Left lung (tissue), 10 donors: ENCODE results near the gene CSNK1A1. TPM values are rescaled to one million over a fixed set of nuclear protein-coding genes. Genes with fewer than 3 reads are reported as not detected.

Experiments used
- ATAC-seq: fragments of 200-7000 bp; cut with Tn5 transposase; one replicate; pipeline ENCODE4 v1.9.1; 2020; ENCODE audit warnings: moderate library complexity
- DNase-seq, 4 donors: peaks; one replicate each; pipeline ENCODE4 v3.0.0-alpha.2; 2013 to 2020
- H3K27ac ChIP-seq, 2 donors: fragments of 200-600 bp; sonication (generic) in 1 of 2; one replicate each; pipeline versions ENCODE4 v1.5.0 to v1.8.0; 2020 to 2021
- H3K27me3 ChIP-seq, 2 donors: fragments of 200-600 bp; sonication (generic) in 1 of 2; one replicate each; pipeline versions ENCODE4 v1.5.0 to v1.8.0; 2020 to 2021
- H3K36me3 ChIP-seq, 2 donors: fragments of 200-600 bp; sonication (generic) in 1 of 2; one replicate each; pipeline versions ENCODE4 v1.5.0 to v1.8.0; 2020 to 2021
- H3K4me1 ChIP-seq, 2 donors: fragments of 200-600 bp; one replicate each; pipeline ENCODE4 v1.8.0; 2021
- H3K4me3 ChIP-seq, 2 donors: fragments of 200-600 bp; sonication (generic) in 1 of 2; one replicate each; pipeline versions ENCODE4 v1.5.0 to v1.8.0; 2020 to 2021; ENCODE audit warnings: mild to moderate bottlenecking in 1 of 2
- H3K9me3 ChIP-seq, 2 donors: fragments of 200-600 bp; sonication (generic) in 1 of 2; one replicate each; pipeline versions ENCODE4 v1.5.0 to v1.8.0; 2020 to 2021
- intact Hi-C, 2 donors: fragments of 100-400 bp; cut with DNase I; formaldehyde crosslinking; loops; one replicate each; pipeline versions ENCODE4 v1.11.2 to v1.14.2; 2022
- polyA plus RNA-seq, 6 donors: library from polyadenylated mRNA; unstranded; fragments of 120-200 nt; gene quantifications; one replicate each; pipeline ENCODE4 v1.2.1, GENCODE V29; 2013; ENCODE audit not compliant: insufficient read length in 6 of 6
- total RNA-seq, 2 donors: library from RNA; stranded (reverse); fragmentation: NEBNext Ultra II Directional; extraction: Animal tissue kit (Norgen Biotek cat#: 25700); gene quantifications; one replicate each; pipeline ENCODE4 v1.2.1, GENCODE V29; 2021
- TF ChIP-seq, protein P1 (sequence below), 2 donors: fragments of 200-600 bp; sonication (generic) in 1 of 2; IDR thresholded peaks; one replicate each; pipeline versions ENCODE4 v1.5.0 to v1.8.0; 2021; ENCODE audit warnings: antibody characterized with exemption in 2 of 2
- donor health status: DM: no; HTN: yes; CAD: no.
- donor health status: DM: no; HTN: no; CAD: no.

The CSNK1A1 gene
- total and polyA plus RNA-seq, 8 donors = 196 to 218 (median 205) TPM

DNA sequence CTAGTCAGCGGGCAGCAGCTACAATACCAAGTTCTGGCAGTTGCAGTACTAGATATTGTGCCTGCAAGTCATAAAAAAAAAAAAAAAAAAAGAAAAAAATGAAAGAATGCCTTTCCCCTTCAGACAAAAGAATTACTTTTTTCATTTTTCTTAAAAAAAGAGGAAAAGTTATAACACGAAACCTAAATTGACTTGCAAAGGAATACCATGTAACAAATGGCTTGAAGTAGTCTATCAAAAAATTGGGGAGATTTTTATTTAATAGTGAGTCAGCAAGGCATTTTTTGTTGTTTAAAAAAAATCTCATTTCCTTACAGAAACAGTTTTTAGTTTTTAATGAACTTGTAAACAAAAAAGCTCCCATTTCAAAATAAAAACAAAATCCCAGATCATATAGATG is 55.6 kb downstream of the CSNK1A1 start:
- Histone ChIP-seq H3K9me3 (no peaks in the 10 kb centered on the region), H3K27me3 (no peaks in the 10 kb centered on the region), H3K27ac (no peak overlapping the region), H3K4me3 (no peak overlapping the region), H3K4me1 (no peaks in the 10 kb centered on the region), H3K36me3 (peaks cover 0 to 82% of the 10 kb centered on the region in 2 donors)
- no peak for ATAC-seq
- no peak for DNase-seq
- intact Hi-C loops = no loop called here
- TF ChIP-seq, protein P1, sequence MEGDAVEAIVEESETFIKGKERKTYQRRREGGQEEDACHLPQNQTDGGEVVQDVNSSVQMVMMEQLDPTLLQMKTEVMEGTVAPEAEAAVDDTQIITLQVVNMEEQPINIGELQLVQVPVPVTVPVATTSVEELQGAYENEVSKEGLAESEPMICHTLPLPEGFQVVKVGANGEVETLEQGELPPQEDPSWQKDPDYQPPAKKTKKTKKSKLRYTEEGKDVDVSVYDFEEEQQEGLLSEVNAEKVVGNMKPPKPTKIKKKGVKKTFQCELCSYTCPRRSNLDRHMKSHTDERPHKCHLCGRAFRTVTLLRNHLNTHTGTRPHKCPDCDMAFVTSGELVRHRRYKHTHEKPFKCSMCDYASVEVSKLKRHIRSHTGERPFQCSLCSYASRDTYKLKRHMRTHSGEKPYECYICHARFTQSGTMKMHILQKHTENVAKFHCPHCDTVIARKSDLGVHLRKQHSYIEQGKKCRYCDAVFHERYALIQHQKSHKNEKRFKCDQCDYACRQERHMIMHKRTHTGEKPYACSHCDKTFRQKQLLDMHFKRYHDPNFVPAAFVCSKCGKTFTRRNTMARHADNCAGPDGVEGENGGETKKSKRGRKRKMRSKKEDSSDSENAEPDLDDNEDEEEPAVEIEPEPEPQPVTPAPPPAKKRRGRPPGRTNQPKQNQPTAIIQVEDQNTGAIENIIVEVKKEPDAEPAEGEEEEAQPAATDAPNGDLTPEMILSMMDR (IDR thresholded peaks at IDR 0.05) = no peak

DNA sequence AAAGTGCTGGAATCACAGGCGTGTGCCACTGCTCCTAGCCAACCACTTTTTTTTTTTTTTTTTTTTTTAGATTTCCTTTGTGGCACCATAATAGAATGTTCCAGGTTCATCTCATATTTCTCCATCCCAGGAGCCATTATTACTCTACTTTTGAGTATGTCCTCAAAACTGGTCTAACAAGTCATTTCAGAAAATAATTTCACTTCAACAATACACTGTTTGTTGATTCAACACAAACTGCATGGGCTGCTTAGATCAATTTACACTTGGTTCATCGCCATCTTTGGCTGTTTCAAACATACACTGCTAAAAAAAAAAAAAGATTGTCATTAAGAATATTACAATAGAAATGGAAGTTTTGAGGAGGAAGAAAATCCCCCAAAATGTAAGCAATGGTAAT is 57.9 kb downstream of the CSNK1A1 start:
- Histone ChIP-seq H3K27me3 (no peaks in the 10 kb centered on the region), H3K27ac (peak overlapping the region in 1 of 2 donors; percentile 23), H3K4me1 (peaks cover 3 to 14% of the 10 kb centered on the region in 2 donors), H3K9me3 (no peaks in the 10 kb centered on the region), H3K4me3 (no peak overlapping the region), H3K36me3 (peaks cover 0 to 60% of the 10 kb centered on the region in 2 donors)
- ATAC-seq (peak; percentile 17), DNase-seq (peak in 1 of 4 donors; percentile 41)
- TF ChIP-seq, protein P1 (IDR thresholded peaks at IDR 0.05) = no peak
- intact Hi-C loops = no loop called here

DNA sequence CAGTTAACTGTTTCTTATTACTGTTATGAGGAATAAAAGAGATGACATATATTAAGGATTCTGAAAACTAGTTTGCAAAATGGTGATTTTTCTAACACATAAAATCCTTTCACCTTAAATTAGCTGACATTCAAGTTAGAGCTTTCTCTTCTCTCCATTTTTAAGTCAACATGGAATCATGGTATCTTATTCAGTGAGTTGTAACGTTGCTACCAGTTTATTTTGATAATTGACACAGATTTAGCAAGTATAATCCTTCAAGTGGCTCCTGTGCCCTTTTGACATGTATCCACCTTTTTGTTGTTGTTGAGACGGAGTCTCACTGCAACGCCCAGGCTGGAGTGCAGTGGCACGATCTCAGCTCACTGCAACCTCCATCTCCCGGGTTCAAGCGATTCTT is 58.5 kb downstream of the CSNK1A1 start:
- intact Hi-C loops = no loop called here
- ATAC-seq (no peak), DNase-seq (no peak)
- Histone ChIP-seq H3K27me3 (no peaks in the 10 kb centered on the region), H3K36me3 (peaks cover 0 to 55% of the 10 kb centered on the region in 2 donors), H3K27ac (peak overlapping the region in 1 of 2 donors; percentile 23), H3K4me1 (peaks cover 3 to 15% of the 10 kb centered on the region in 2 donors), H3K9me3 (no peaks in the 10 kb centered on the region), H3K4me3 (no peak overlapping the region)
- TF ChIP-seq, protein P1 (IDR thresholded peaks at IDR 0.05) = no peak

DNA sequence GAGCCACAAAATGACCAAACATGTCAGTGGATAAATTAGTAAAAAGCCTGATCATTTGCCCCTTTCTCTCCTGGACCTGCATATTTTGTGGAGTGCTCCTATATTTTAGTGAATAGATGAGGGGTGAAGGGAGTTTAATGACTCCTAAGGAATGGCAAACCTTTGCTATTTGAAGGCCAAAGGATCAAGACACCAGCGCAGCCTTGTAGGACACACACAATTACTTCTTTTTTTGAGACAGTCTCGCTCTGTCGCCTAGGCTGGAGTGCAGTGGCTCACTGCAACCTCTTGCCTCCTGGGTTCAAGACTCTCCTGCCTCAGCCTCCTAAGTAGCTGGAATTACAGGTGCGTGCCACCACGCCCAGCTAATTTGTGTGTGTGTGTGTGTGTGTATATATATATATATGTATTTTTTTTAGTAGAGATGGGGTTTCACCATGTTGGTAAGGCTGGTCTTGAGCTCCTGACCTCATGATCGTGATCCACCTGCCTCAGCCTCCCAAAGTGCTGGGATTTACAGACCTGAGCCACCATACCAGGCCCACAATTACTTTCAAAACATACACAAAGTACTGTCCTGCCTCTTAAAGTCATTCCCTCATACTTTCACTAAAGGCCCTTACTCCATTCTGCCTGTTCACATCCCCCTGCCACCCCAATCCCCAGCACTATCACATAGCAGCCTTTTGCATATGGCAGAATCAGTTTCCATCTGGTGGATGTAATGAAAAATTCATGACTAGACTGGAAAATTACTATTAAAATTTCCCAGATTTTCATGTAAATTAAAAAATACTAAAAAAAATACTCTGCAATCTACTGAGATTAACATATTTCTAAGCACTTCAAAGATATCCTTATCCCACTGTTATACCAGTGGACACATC is 60.4 kb downstream of the CSNK1A1 start:
- no peak for ATAC-seq
- Histone ChIP-seq H3K4me3 (no peak overlapping the region), H3K4me1 (peaks cover 17 to 28% of the 10 kb centered on the region in 2 donors), H3K36me3 (peaks cover 0 to 35% of the 10 kb centered on the region in 2 donors), H3K27me3 (no peaks in the 10 kb centered on the region), H3K27ac (peak overlapping the region in 1 of 2 donors; percentile 9), H3K9me3 (no peaks in the 10 kb centered on the region)
- intact Hi-C loops = no loop called here
- TF ChIP-seq, protein P1 (IDR thresholded peaks at IDR 0.05) = no peak
- no peak for DNase-seq

DNA sequence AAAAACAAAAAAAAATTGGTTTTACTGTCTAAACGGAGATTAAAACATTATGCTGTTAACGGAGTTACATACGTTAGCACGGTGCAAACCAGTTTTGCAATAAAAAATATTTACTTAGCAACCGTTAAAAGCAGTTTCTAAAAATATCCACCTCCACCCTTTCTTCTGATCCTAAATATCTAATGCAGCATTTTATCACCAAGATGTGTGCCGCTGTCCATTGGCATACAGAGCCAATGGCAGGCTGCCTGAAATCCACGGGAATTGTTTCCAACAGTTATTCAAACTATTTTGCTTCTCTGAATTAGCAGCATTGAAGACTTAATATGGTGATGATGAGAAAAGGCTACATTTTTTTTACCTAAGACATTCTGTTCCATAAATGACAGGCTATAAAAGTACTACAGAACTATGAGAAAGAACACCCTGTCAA is 61.6 kb downstream of the CSNK1A1 start:
- intact Hi-C loops = no loop called here
- Histone ChIP-seq H3K36me3 (peaks cover 0 to 23% of the 10 kb centered on the region in 2 donors), H3K4me3 (no peak overlapping the region), H3K27ac (peak overlapping the region; percentile 21 to 64), H3K27me3 (no peaks in the 10 kb centered on the region), H3K4me1 (peaks cover 22 to 35% of the 10 kb centered on the region in 2 donors), H3K9me3 (no peaks in the 10 kb centered on the region)
- peak; percentile 30 for ATAC-seq
- peak in 2 of 4 donors; percentile 54 to 69 for DNase-seq
- TF ChIP-seq, protein P1 (IDR thresholded peaks at IDR 0.05) = no peak
